ENCODE results near the gene UNC45B.
"Not testable (repeated sequence)": the region's sequence is repeated elsewhere in the genome, so short reads cannot be mapped to it uniquely, and the experiment has no call there.

Gene UNC45B

DNA sequence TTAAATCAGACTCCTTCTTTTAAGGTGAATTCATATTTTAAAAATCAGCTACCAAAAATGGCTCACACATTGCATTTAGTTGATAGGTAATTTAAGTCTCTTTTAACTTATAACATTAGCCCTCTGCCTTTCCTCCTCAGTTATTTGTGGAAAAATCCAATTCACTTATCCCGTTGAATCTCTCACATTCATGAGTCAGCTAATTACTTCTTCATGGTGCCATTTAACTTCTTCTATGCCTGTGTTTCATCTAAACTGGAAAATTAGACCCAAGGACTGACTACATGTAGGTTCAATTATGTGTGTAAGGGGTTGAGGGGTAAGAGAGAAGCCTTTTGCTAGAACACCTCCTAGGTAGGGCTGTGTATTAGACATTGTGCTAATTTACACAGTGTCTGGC, 76.8 kb downstream of the UNC45B start:
- no peak for DNase-seq

DNA sequence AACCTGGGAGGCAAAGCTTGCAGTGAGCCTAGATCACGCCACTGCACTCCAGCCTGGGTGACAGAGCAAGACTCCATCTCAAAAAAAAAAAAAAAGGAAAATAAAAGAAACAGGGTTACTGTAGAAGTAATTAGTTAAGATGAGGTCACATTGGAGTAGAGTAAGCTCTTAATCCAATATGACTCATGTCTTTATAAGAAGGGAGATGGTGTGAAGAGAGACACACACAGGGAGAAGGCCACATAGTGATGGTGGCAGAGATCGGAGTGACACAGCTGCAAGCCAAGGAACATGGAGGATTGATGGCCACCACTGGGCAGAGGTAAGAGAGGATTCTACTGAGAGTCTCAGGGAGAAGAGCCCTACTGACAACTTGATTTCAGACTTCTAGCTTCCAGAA, 79.9 kb downstream of the UNC45B start:
- DNase-seq: no peak

DNA sequence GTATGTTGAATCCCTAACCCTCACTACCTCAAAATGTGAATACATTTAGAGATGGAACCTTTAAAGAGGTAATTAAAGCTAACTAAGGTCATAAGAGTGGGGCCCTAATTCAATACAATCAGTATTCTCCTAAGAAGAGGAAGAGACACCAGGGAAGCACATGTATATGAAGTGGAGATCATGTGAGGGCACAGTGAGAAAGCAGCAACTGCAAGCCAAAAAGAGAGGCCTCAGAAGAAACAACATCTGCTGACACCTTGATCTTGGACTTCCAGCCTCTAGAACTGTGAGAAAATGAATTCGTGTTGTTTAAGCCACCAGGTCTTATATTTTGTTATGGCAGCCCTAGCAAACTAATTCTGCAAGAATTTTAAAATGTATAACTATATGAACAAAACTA, 82.0 kb downstream of the UNC45B start:
- no peak for DNase-seq

DNA sequence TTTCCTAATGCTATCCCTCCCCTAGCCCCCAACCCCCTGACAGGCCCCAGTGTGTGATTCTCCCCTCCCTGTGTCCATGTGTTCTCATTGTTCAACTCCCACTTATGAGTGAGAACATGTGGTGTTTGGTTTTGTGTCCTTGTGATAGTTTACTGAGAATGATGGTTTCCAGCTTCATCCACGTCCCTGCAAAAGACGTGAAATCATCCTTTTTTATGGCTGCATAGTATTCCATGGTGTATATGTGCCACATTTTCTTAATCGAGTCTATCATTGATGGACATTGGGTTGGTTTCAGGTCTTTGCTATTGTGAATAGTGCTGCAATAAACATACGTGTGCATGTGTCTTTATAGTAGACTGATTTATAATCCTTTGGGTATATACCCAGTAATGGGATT, 86.7 kb downstream of the UNC45B start:
- not testable (repeated sequence) for DNase-seq

DNA sequence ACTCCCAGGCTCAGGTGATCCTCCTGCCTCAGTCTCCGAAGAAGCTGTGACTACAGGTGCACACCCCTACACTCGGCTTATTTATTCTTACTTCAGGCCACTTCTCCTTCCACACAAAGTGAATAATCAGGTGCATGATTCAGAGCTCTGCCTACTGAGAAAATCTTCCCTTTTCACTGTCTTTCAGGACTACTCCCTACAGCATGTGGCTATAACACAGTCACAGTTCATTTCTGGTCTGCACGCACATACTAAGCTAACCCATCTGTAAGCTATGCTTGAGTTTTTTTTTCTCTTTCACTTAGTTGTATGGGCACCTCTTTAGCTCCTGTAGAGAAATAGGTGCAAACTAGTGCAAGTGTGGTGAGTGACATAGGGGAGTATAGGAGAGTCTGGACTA, 87.7 kb downstream of the UNC45B start:
- no peak for DNase-seq

DNA sequence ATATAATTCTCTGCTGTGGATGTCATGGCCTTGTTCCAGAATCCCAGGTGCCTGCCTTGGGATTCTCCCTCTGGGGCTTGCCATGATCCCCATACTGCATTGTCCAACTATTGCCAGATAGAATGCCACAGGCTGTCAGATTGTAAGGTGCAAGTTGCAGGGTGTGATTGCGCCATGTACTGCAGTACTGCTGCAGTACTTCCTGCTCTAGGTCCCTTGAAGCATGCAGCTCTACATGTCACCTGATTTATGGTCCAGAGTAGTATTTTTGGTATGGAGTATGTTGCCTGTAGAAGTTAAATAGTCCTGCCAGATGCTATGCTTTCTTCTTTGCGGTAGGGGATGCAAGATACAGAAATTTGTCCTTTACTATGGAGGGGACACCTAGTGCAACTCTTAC, 88.3 kb downstream of the UNC45B start:
- no peak for DNase-seq

DNA sequence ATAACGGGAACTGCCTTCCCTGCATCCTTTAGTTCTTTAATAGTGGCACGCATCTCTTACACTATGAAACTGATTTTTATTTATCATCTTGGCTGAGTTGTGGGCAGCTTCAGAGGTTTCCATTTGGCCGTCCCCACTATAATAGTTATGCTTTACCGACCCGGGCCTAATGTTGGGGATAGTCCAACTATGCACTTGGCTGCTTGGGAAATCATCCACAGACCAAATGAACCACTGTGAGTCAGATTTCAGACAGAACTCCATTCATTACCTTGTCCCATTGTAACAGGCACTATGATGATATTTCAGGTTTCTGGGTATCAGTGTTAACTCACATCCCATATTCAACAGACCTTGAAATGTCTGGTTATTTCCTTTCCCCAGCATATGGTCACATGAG, 89.2 kb downstream of the UNC45B start:
- no peak for DNase-seq

DNA sequence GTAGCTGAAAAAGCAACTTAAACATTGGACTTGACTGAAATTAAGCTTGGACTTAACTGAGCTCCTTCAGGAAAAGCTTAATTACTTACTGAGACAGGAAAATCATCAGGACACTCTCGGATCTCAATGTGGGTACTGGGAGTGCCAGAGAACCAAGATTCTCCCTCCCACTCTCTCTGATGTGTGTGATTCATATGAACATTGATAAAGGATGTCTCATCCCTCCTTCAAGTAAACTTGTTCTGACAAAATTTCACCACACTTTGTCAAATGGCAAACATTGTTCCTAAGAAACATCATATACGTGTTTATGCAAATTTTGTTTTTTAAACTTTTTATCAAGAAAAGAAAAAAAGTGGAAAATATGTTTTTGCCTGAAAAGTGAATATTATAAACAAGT, 91.2 kb downstream of the UNC45B start:
- no peak for DNase-seq

Data from stimulated activated CD8-positive, alpha-beta memory T cell treated with anti-CD3 and anti-CD28 coated beads, Interleukin-4, amount 100 ng/mL, for 48 hours (primary cell).